ENCODE results near the gene LAPTM5. TPM values are rescaled to one million over a fixed set of nuclear protein-coding genes. Genes with fewer than 3 reads are reported as not detected.
"Not testable (repeated sequence)": the region's sequence is repeated elsewhere in the genome, so short reads cannot be mapped to it uniquely, and the experiment has no call there.

The LAPTM5 gene
- polyA plus RNA-seq, 4 donors, result 10.5 to 58.1 (median 46.0) TPM

DNA sequence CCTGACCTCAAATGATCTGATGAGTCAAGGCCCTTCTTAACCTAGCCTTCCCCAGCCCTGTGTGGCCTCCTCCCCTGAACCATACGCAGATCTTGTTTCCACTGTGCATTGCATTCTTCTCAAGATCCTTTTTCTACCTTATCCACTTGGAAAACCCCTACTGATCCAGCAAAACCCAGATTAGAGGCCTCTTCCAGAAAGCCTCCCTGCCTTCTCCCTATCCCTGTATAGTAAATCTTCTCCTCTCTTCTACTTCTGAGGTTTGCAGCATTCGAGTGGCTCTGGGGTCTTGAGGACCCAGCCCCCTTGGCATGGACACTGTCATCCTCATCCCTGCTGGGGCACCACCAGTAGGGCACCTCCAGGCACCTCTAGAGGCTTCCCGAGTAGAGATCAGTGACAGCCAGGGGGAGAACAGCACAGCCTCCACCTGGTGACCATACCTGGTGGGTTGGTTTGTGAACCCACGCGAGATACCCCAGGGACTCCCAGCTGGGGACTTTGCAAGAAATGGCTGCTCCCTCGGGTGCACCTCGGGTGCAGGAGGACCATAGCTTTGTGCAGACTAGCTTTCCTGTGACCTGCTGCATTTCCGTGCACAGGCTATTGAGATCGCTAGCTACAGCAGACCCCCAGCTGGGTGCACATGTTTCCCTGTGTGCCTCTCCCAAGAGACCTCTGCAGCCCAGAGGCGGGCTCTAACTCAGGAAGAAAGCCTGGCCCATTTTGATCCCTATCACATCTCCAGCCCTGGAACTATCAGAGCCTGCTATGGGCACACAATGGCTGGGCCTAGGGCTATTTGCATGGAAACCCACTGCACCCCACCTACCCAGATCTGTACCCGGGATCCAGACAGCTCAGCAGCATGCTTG is 68.4 kb downstream of the LAPTM5 start:
- no peak for DNase-seq
- H3K4me1 ChIP-seq (ENCODE audit: control insufficient read depth in 3 of 3, insufficient read depth in 2 of 3, low read depth in 1 of 3, low read length in 2 of 3), result no peaks in the 10 kb centered on the region

DNA sequence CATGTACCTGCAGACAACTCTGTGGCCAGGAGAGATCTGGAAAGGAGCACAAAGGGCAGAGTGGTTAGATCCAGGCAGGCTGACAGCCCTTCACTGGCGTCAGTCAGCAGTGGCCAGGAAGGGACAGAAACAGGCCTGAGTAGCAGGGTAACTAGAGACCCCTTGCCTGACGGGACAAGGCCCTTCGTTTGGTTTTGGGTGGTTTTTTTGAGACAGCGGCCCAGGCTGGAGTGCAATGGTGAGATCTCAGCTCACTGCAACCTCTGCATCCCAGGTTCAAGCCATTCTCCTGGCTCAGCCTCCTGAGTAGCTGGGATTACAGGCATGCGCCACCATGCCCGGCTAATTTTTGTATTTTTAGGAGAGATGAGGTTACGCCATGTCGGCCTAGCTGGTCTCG is 69.1 kb downstream of the LAPTM5 start:
- DNase-seq; H3K27ac ChIP-seq (ENCODE audit: low read depth in 1 of 3, low read length in 2 of 3); H3K4me1 ChIP-seq (ENCODE audit: control insufficient read depth in 3 of 3, insufficient read depth in 2 of 3, low read depth in 1 of 3, low read length in 2 of 3); H3K9me3 ChIP-seq (ENCODE audit: control insufficient read depth in 2 of 2, insufficient read depth in 1 of 2, low read depth in 1 of 2, low read length in 1 of 2); H3K4me3 ChIP-seq (ENCODE audit: low read depth in 1 of 3, low read length in 3 of 3); FAIRE-seq; H3K36me3 ChIP-seq (ENCODE audit: control insufficient read depth in 3 of 3, insufficient read depth in 2 of 3, low read depth in 1 of 3, low read length in 3 of 3): not testable (repeated sequence)
- peaks cover 0 to 19% (median 11%) of the 10 kb centered on the region in 3 donors for H3K27me3 ChIP-seq (ENCODE audit: control insufficient read depth in 3 of 3, insufficient read depth in 3 of 3, low read length in 3 of 3)
- WGBS, 3 donors, result 79 to 92% (median 89%) methylated on average over 9 of the region's 9 CpGs

More for the DNA sequence above, 68.4 kb downstream of the LAPTM5 start:
- 69 to 76% (median 74%) methylated on average over 11 of the region's 11 CpGs for WGBS, 3 donors
- Histone ChIP-seq H3K27ac (ENCODE audit: low read depth in 1 of 3, low read length in 2 of 3) (no peak overlapping the region), H3K4me3 (ENCODE audit: low read depth in 1 of 3, low read length in 3 of 3) (no peak overlapping the region), H3K36me3 (ENCODE audit: control insufficient read depth in 3 of 3, insufficient read depth in 2 of 3, low read depth in 1 of 3, low read length in 3 of 3) (no peaks in the 10 kb centered on the region), H3K27me3 (ENCODE audit: control insufficient read depth in 3 of 3, insufficient read depth in 3 of 3, low read length in 3 of 3) (peaks cover 0 to 16% (median 11%) of the 10 kb centered on the region in 3 donors), H3K9me3 (ENCODE audit: control insufficient read depth in 2 of 2, insufficient read depth in 1 of 2, low read depth in 1 of 2, low read length in 1 of 2) (no peaks in the 10 kb centered on the region)
- FAIRE-seq, result no peak

GRCh38 chr1:30687886-30688285 is 69.7 kb downstream of the LAPTM5 start:
- no peaks in the 10 kb centered on the region for H3K9me3 ChIP-seq (ENCODE audit: control insufficient read depth in 2 of 2, insufficient read depth in 1 of 2, low read depth in 1 of 2, low read length in 1 of 2)
- no peaks in the 10 kb centered on the region for H3K36me3 ChIP-seq (ENCODE audit: control insufficient read depth in 3 of 3, insufficient read depth in 2 of 3, low read depth in 1 of 3, low read length in 3 of 3)
- FAIRE-seq (no peak), DNase-seq (no peak)
- H3K27me3 ChIP-seq (ENCODE audit: control insufficient read depth in 3 of 3, insufficient read depth in 3 of 3, low read length in 3 of 3), result peaks cover 0 to 20% (median 10%) of the 10 kb centered on the region in 3 donors
- WGBS, 3 donors, result 91 to 92% (median 92%) methylated on average over 6 of the region's 6 CpGs
- H3K4me1 ChIP-seq (ENCODE audit: control insufficient read depth in 3 of 3, insufficient read depth in 2 of 3, low read depth in 1 of 3, low read length in 2 of 3), result no peaks in the 10 kb centered on the region
- no peak overlapping the region for H3K4me3 ChIP-seq (ENCODE audit: low read depth in 1 of 3, low read length in 3 of 3)
- no peak overlapping the region for H3K27ac ChIP-seq (ENCODE audit: low read depth in 1 of 3, low read length in 2 of 3)

DNA sequence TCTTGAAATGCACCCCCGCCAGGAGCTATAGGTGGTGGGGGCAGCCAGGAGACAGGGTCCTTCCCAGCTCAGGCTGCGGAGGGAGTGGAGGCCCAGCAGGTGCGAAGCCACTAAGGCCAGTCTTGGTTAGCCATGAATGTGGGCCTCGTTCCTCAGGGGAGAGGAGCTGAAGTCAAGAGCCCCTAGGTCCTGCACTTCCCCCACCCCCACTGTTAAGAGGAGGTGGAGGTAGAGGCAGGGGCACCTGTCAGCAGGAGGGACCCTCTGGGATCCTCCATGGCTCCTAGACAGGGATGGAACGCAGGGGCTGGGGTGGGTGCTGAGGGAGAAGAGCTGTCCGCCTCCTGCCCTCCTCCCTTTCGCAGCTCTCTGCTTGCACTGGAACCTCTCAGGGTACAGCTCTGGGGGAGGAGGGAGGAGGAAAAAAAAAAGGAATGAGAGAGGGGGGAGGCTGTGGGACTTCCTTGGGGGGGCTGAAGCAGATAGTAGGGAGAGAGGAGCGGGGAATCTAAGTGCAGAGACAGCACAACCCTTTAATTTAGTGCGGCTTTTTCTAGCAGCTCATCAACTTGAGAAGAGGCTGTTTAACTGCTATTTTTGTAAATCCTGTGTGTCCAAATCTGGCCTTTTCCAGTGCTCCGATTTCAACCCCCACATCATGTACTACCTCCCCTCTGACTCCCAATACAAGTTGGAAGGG is 71.2 kb downstream of the LAPTM5 start:
- H3K4me1 ChIP-seq (ENCODE audit: control insufficient read depth in 3 of 3, insufficient read depth in 2 of 3, low read depth in 1 of 3, low read length in 2 of 3), result no peaks in the 10 kb centered on the region
- WGBS, 3 donors, result 58 to 79% (median 63%) methylated on average over 10 of the region's 10 CpGs
- no peaks in the 10 kb centered on the region for H3K9me3 ChIP-seq (ENCODE audit: control insufficient read depth in 2 of 2, insufficient read depth in 1 of 2, low read depth in 1 of 2, low read length in 1 of 2)
- no peaks in the 10 kb centered on the region for H3K36me3 ChIP-seq (ENCODE audit: control insufficient read depth in 3 of 3, insufficient read depth in 2 of 3, low read depth in 1 of 3, low read length in 3 of 3)
- no peak overlapping the region for H3K27ac ChIP-seq (ENCODE audit: low read depth in 1 of 3, low read length in 2 of 3)
- DNase-seq (no peak), FAIRE-seq (no peak)
- H3K27me3 ChIP-seq (ENCODE audit: control insufficient read depth in 3 of 3, insufficient read depth in 3 of 3, low read length in 3 of 3), result peaks cover 0 to 23% (median 12%) of the 10 kb centered on the region in 3 donors
- H3K4me3 ChIP-seq (ENCODE audit: low read depth in 1 of 3, low read length in 3 of 3), result no peak overlapping the region

GRCh38 chr1:30685796-30686165 is 71.8 kb downstream of the LAPTM5 start:
- FAIRE-seq, result no peak

GRCh38 chr1:30684881-30685795 is 72.4 kb downstream of the LAPTM5 start:
- 5 to 7% (median 5%) methylated on average over 43 to 56 of the region's 56 CpGs for WGBS, 3 donors
- Histone ChIP-seq H3K9me3 (ENCODE audit: control insufficient read depth in 2 of 2, insufficient read depth in 1 of 2, low read depth in 1 of 2, low read length in 1 of 2) (peaks cover 0 to 4% of the 10 kb centered on the region in 2 donors), H3K27me3 (ENCODE audit: control insufficient read depth in 3 of 3, insufficient read depth in 3 of 3, low read length in 3 of 3) (peaks cover 0 to 23% (median 12%) of the 10 kb centered on the region in 3 donors), H3K27ac (ENCODE audit: low read depth in 1 of 3, low read length in 2 of 3) (peak overlapping the region in 1 of 3 donors; percentile 47), H3K36me3 (ENCODE audit: control insufficient read depth in 3 of 3, insufficient read depth in 2 of 3, low read depth in 1 of 3, low read length in 3 of 3) (no peaks in the 10 kb centered on the region), H3K4me1 (ENCODE audit: control insufficient read depth in 3 of 3, insufficient read depth in 2 of 3, low read depth in 1 of 3, low read length in 2 of 3) (no peaks in the 10 kb centered on the region), H3K4me3 (ENCODE audit: low read depth in 1 of 3, low read length in 3 of 3) (peak overlapping the region in 2 of 3 donors; percentile 10 to 24)
- no peak for FAIRE-seq
- peak; percentile 89 to 93 for DNase-seq

More at GRCh38 chr1:30685796-30686165, 71.8 kb downstream of the LAPTM5 start:
- Histone ChIP-seq H3K36me3 (ENCODE audit: control insufficient read depth in 3 of 3, insufficient read depth in 2 of 3, low read depth in 1 of 3, low read length in 3 of 3) (no peaks in the 10 kb centered on the region), H3K27me3 (ENCODE audit: control insufficient read depth in 3 of 3, insufficient read depth in 3 of 3, low read length in 3 of 3) (peaks cover 0 to 23% (median 12%) of the 10 kb centered on the region in 3 donors), H3K9me3 (ENCODE audit: control insufficient read depth in 2 of 2, insufficient read depth in 1 of 2, low read depth in 1 of 2, low read length in 1 of 2) (no peaks in the 10 kb centered on the region), H3K27ac (ENCODE audit: low read depth in 1 of 3, low read length in 2 of 3) (peak overlapping the region in 1 of 3 donors; percentile 47), H3K4me1 (ENCODE audit: control insufficient read depth in 3 of 3, insufficient read depth in 2 of 3, low read depth in 1 of 3, low read length in 2 of 3) (no peaks in the 10 kb centered on the region), H3K4me3 (ENCODE audit: low read depth in 1 of 3, low read length in 3 of 3) (peak overlapping the region in 2 of 3 donors; percentile 10 to 24)
- WGBS, 3 donors, result 16 to 24% (median 23%) methylated on average over 11 of the region's 11 CpGs
- DNase-seq, result no peak

DNA sequence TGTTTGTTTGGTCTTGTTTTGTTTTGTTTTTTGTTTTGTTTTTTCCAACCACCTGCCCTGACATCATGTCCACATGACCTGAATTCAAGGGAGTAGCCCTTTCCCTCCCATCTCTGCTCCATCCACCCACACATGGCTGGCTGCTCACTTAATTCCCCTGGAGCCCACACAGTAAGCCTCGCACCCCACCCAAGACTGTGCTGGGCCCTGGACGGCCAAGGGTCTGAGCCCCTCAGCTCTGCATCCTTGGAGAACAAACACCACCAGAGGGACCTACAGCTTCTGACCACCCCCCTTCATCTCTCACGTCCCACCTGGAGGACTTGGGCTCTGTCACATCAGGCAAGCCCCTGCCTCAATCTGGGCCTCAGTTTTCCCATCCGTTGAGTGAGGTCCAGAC is 73.3 kb downstream of the LAPTM5 start:
- Histone ChIP-seq H3K27me3 (ENCODE audit: control insufficient read depth in 3 of 3, insufficient read depth in 3 of 3, low read length in 3 of 3) (peaks cover 0 to 23% (median 12%) of the 10 kb centered on the region in 3 donors), H3K4me1 (ENCODE audit: control insufficient read depth in 3 of 3, insufficient read depth in 2 of 3, low read depth in 1 of 3, low read length in 2 of 3) (no peaks in the 10 kb centered on the region), H3K27ac (ENCODE audit: low read depth in 1 of 3, low read length in 2 of 3) (no peak overlapping the region), H3K9me3 (ENCODE audit: control insufficient read depth in 2 of 2, insufficient read depth in 1 of 2, low read depth in 1 of 2, low read length in 1 of 2) (peaks cover 0 to 8% of the 10 kb centered on the region in 2 donors), H3K36me3 (ENCODE audit: control insufficient read depth in 3 of 3, insufficient read depth in 2 of 3, low read depth in 1 of 3, low read length in 3 of 3) (no peaks in the 10 kb centered on the region), H3K4me3 (ENCODE audit: low read depth in 1 of 3, low read length in 3 of 3) (no peak overlapping the region)
- 84 to 89% (median 85%) methylated on average over 4 of the region's 4 CpGs for WGBS, 3 donors
- no peak for FAIRE-seq
- DNase-seq, result no peak

DNA sequence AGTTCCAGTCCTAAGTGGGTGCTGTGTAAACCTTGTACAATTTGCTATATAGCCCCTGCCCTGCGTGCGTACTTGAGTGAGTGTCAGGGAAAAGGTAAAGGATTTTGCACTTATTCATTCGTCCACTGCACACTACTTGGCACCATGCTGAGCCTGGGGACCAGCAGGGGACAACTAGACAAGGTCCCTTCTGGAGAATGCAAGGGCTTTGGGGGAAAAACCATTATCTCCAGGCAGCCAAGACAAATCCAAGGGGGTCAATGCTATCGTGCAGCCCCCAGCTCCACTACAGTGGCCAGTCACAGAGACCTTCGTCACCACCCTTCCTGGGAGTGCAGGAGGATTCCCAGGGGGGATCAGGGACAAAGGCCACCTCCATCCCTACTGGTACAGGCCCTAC is 73.9 kb downstream of the LAPTM5 start:
- Histone ChIP-seq H3K4me1 (ENCODE audit: control insufficient read depth in 3 of 3, insufficient read depth in 2 of 3, low read depth in 1 of 3, low read length in 2 of 3) (no peaks in the 10 kb centered on the region), H3K27ac (ENCODE audit: low read depth in 1 of 3, low read length in 2 of 3) (no peak overlapping the region), H3K36me3 (ENCODE audit: control insufficient read depth in 3 of 3, insufficient read depth in 2 of 3, low read depth in 1 of 3, low read length in 3 of 3) (no peaks in the 10 kb centered on the region), H3K27me3 (ENCODE audit: control insufficient read depth in 3 of 3, insufficient read depth in 3 of 3, low read length in 3 of 3) (peaks cover 0 to 23% (median 12%) of the 10 kb centered on the region in 3 donors), H3K9me3 (ENCODE audit: control insufficient read depth in 2 of 2, insufficient read depth in 1 of 2, low read depth in 1 of 2, low read length in 1 of 2) (peaks cover 0 to 8% of the 10 kb centered on the region in 2 donors), H3K4me3 (ENCODE audit: low read depth in 1 of 3, low read length in 3 of 3) (no peak overlapping the region)
- FAIRE-seq, result no peak
- DNase-seq, result no peak
- WGBS, 3 donors, result 69 to 83% (median 79%) methylated on average over 5 of the region's 5 CpGs
